ENCODE data around the gene KCNAB1. TPM values are rescaled to one million over a fixed set of nuclear protein-coding genes. Genes with fewer than 3 reads are reported as not detected.

The KCNAB1 gene
- total RNA-seq, 1 experiment from 2014 or later = 1.4 TPM

DNA sequence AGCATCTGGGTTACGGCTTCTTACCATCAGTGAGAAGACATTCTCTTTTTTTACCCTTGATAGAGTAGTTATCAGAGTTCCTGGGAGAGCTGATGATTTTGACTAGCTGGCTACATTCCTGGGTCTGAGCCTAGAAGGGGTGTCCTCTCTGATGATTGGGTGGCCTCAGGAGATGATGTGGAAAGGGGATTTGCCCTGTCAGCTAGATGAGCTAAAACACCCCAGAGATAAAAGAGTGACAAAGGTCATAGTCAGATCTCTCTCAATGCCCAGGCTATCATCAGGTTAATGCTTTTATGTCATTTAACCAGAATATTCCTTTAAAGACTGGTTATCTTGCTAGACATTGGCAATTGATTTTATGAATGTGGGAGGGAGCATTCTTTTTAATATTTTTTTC, 130.2 kb downstream of the KCNAB1 start:
- no peak for DNase-seq
- CTCF ChIA-PET = no interaction called here
- Histone ChIP-seq H3K4me3 (no peak overlapping the region), H3K27me3 (ENCODE audit: insufficient read depth, low read depth) (no peaks in the 10 kb centered on the region), H2AFZ (no peak overlapping the region), H3K36me3 (ENCODE audit: low read depth) (no peaks in the 10 kb centered on the region), H4K20me1 (ENCODE audit: insufficient read depth) (no peaks in the 10 kb centered on the region), H3K4me2 (no peak overlapping the region), H3F3A (ENCODE audit: insufficient read depth, low read depth) (no peaks in the 10 kb centered on the region), H3K9me2 (ENCODE audit: insufficient read depth) (no peaks in the 10 kb centered on the region; the same call in 1 of the 2 replicates), H3K79me2 (ENCODE audit: low read depth) (no peaks in the 10 kb centered on the region), H3K9me3 (ENCODE audit: insufficient read depth, low read depth) (no peaks in the 10 kb centered on the region), H3K4me1 (replicated peaks; ENCODE audit: insufficient read depth) (no peaks in the 10 kb centered on the region), H3K27ac (no peak overlapping the region)
- TF ChIP-seq EZH2 (IDR thresholded peaks at IDR 0.05; ENCODE audit: low read depth) = no peak
- no peak for TF ChIP-seq CTCF (conservative IDR thresholded peaks at IDR 0.05)
- BruUV-seq (replicated peaks) = no TSS peak
- POLR2A ChIA-PET (ENCODE audit: unreplicated experiment) = no interaction called here
- intact Hi-C loops (cut with micrococcal nuclease; ENCODE audit: unreplicated experiment) = no loop called here

DNA sequence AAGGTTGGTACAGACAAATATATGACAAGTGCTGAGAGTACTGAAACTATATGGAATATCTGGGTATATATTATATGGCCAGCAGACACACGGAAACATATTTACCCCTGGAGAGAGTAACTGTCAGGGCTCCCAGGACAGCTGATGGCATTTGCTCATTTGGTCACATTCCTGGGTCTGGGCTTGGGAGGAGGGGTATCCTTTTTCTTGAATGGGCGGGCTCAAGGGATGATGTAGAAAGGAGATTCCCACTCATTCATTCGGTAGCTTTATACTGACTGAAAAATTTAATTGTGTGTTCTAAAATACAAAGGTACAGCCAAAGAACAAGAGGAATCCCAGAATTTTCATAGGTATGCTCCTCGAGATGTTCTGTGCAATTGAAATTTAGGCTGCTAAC, 131.0 kb downstream of the KCNAB1 start:
- Histone ChIP-seq H3K79me2 (ENCODE audit: low read depth) (no peaks in the 10 kb centered on the region), H3K4me1 (replicated peaks; ENCODE audit: insufficient read depth) (no peaks in the 10 kb centered on the region), H4K20me1 (ENCODE audit: insufficient read depth) (no peaks in the 10 kb centered on the region), H2AFZ (no peak overlapping the region), H3K27me3 (ENCODE audit: insufficient read depth, low read depth) (no peaks in the 10 kb centered on the region), H3K4me2 (no peak overlapping the region), H3K27ac (no peak overlapping the region), H3F3A (ENCODE audit: insufficient read depth, low read depth) (no peaks in the 10 kb centered on the region), H3K36me3 (ENCODE audit: low read depth) (no peaks in the 10 kb centered on the region), H3K9me2 (ENCODE audit: insufficient read depth) (no peaks in the 10 kb centered on the region; the same call in 1 of the 2 replicates), H3K4me3 (no peak overlapping the region), H3K9me3 (ENCODE audit: insufficient read depth, low read depth) (no peaks in the 10 kb centered on the region)
- TF ChIP-seq CTCF (conservative IDR thresholded peaks at IDR 0.05) = no peak
- TF ChIP-seq EZH2 (IDR thresholded peaks at IDR 0.05; ENCODE audit: low read depth) = no peak
- POLR2A ChIA-PET (ENCODE audit: unreplicated experiment) = no interaction called here
- intact Hi-C loops (cut with micrococcal nuclease; ENCODE audit: unreplicated experiment) = no loop called here
- CTCF ChIA-PET = interaction anchor here (0.7 kb wide), 1 partner anchor 20 kb away, joined by 3 read pairs; no protein-coding TSS in a partner anchor
- no peak for DNase-seq
- no TSS peak for BruUV-seq (replicated peaks)

DNA sequence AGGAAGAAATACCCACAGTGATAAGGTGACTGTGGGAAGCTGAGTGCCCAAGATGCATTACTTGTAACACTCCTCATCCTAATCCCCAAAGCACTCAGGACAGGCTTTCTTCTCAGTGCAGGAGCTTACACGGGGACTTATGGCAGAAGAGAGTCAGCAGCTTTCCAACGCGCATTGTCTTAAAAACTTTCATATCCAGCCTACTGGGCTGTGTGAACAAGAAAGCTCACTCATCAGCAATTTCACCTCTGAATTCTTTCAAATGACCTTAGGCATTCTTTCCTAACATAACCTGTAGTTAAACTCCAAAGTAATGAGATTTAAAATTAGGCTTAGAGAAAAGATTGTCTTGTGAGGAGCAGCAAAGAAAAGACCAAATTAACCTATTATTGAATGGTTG, 132.3 kb downstream of the KCNAB1 start:
- no peaks in the 10 kb centered on the region for H3K4me1 ChIP-seq (replicated peaks; ENCODE audit: insufficient read depth)
- BruUV-seq (replicated peaks) = no TSS peak
- H3K27me3 ChIP-seq (ENCODE audit: insufficient read depth, low read depth) = no peaks in the 10 kb centered on the region
- no peak overlapping the region for H3K4me3 ChIP-seq
- CTCF ChIA-PET = no interaction called here
- H3K79me2 ChIP-seq (ENCODE audit: low read depth) = no peaks in the 10 kb centered on the region
- no peak for DNase-seq
- H2AFZ ChIP-seq = no peak overlapping the region
- TF ChIP-seq EZH2 (IDR thresholded peaks at IDR 0.05; ENCODE audit: low read depth) (no peak), CTCF (conservative IDR thresholded peaks at IDR 0.05) (no peak)
- no peaks in the 10 kb centered on the region for H4K20me1 ChIP-seq (ENCODE audit: insufficient read depth)
- no peak overlapping the region for H3K4me2 ChIP-seq
- POLR2A ChIA-PET (ENCODE audit: unreplicated experiment) = interaction anchor here (0.6 kb wide), 1 partner anchor 247 kb away, joined by 4 read pairs; no protein-coding TSS in a partner anchor
- H3F3A ChIP-seq (ENCODE audit: insufficient read depth, low read depth) = no peaks in the 10 kb centered on the region
- no peaks in the 10 kb centered on the region for H3K9me3 ChIP-seq (ENCODE audit: insufficient read depth, low read depth)
- no peak overlapping the region for H3K27ac ChIP-seq
- intact Hi-C loops (cut with micrococcal nuclease; ENCODE audit: unreplicated experiment) = no loop called here
- no peaks in the 10 kb centered on the region for H3K36me3 ChIP-seq (ENCODE audit: low read depth)
- no peaks in the 10 kb centered on the region for H3K9me2 ChIP-seq (ENCODE audit: insufficient read depth)

Measured in PC-9 (cell line).